K562 (cell line): ENCODE results near the gene ACBD3. TPM values are rescaled to one million over a fixed set of nuclear protein-coding genes. Genes with fewer than 3 reads are reported as not detected.

Source experiments
- BRCA1 ChIP-seq, 2 experiments: fragments of 450-650 bp in 1 of 2; sonication (generic) in 1 of 2; formaldehyde crosslinking in 1 of 2; IDR thresholded peaks; 2 replicates each; pipeline versions ENCODE4 v1.5.0 to v1.6.1; 2017 to 2020; ENCODE audit warnings: mild to moderate bottlenecking in 1 of 2, missing genetic modification reagents in 1 of 2
- CHCHD3 ChIP-seq: fragments of 250-450 bp; sonication (Bioruptor Pico); IDR thresholded peaks from 2 replicates; pipeline ENCODE4 v2.1.2; 2022; ENCODE audit warnings: mild to moderate bottlenecking
- EGR1 ChIP-seq: fragments of 450-650 bp; conservative IDR thresholded peaks from 2 replicates; pipeline ENCODE4 v1.6.1; 2017; ENCODE audit warnings: mild to moderate bottlenecking
- ELK1 ChIP-seq: sonication (generic); formaldehyde crosslinking; IDR thresholded peaks from 2 replicates; pipeline ENCODE4 v1.8.1; 2022; ENCODE audit warnings: missing genetic modification reagents
- GABPA ChIP-seq: fragments of 200-800 bp; sonication (Bioruptor generic); conservative IDR thresholded peaks from 2 replicates; pipeline ENCODE4 v1.6.1; 2016; ENCODE audit warnings: low read depth, missing genetic modification characterization, missing compliant biosample characterization
- HMGN3 ChIP-seq: IDR thresholded peaks from 2 replicates; pipeline ENCODE4 v1.6.1; 2011; ENCODE audit warnings: borderline replicate concordance, low read depth, mild to moderate bottlenecking, mixed read lengths, low read length; ENCODE audit not compliant: insufficient read length; ENCODE audit errors: extremely low read depth
- ID3 ChIP-seq, 2 experiments: fragments of 250-450 bp in 1 of 2; fragments of 450-650 bp in 1 of 2; sonication (Bioruptor Pico) in 1 of 2; IDR thresholded peaks; 2 replicates each; pipeline versions ENCODE4 v1.6.1 to v1.8.0; 2016 to 2021; ENCODE audit warnings: mild to moderate bottlenecking in 2 of 2, moderate library complexity in 2 of 2, missing compliant biosample characterization in 1 of 2, missing genetic modification characterization in 1 of 2
- KDM1A ChIP-seq, 2 experiments: fragments of 450-650 bp; IDR thresholded peaks; 2 replicates each; pipeline ENCODE4 v1.6.1; 2016; ENCODE audit warnings: mild to moderate bottlenecking in 2 of 2
- KDM2B ChIP-seq: fragments of 250-450 bp; sonication (Bioruptor Pico); IDR thresholded peaks from 2 replicates; pipeline ENCODE4 v1.8.0; 2021; ENCODE audit warnings: mild to moderate bottlenecking, moderate library complexity
- MAFG ChIP-seq: fragments of 450-650 bp; conservative IDR thresholded peaks from 2 replicates; pipeline ENCODE4 v1.6.1; 2016; ENCODE audit warnings: missing genetic modification characterization, missing compliant biosample characterization
- MCM3 ChIP-seq: fragments of 450-650 bp; IDR thresholded peaks from 2 replicates; pipeline ENCODE4 v1.6.1; 2016
- NR1H2 ChIP-seq: sonication (generic); formaldehyde crosslinking; IDR thresholded peaks from 2 replicates; pipeline ENCODE4 v1.4.0; 2020; ENCODE audit warnings: mild to moderate bottlenecking, missing genetic modification reagents
- PHF20 ChIP-seq: fragments of 450-650 bp; IDR thresholded peaks from 2 replicates; pipeline ENCODE4 v1.6.1; 2018; ENCODE audit not compliant: partially characterized antibody
- RAD21 ChIP-seq, 2 experiments: fragments of 250-450 bp in 1 of 2; fragments of 450-650 bp in 1 of 2; sonication (Bioruptor Pico) in 1 of 2; formaldehyde crosslinking in 1 of 2; IDR thresholded peaks in 1 of 2; conservative IDR thresholded peaks in 1 of 2; 2 replicates each; pipeline versions ENCODE4 v1.4.0 to v1.8.0; 2020 to 2022; ENCODE audit warnings: mild to moderate bottlenecking in 2 of 2, moderate library complexity in 1 of 2
- RBM25 ChIP-seq: fragments of 200-400 bp; formaldehyde crosslinking; IDR thresholded peaks from 2 replicates; pipeline ENCODE4 v1.6.1; 2018; ENCODE audit warnings: low read length, low read depth, moderate library complexity; ENCODE audit not compliant: severe bottlenecking
- RFX7 ChIP-seq: fragments of 250-450 bp; sonication (Bioruptor Pico); IDR thresholded peaks from 2 replicates; pipeline ENCODE4 v1.5.1; 2021; ENCODE audit warnings: mild to moderate bottlenecking
- RNF2 ChIP-seq: sonication (generic); IDR thresholded peaks from 2 replicates; pipeline ENCODE4 v1.6.1; 2016
- TEAD1 ChIP-seq, 2 experiments: fragments of 450-650 bp in 1 of 2; sonication (generic) in 1 of 2; formaldehyde crosslinking; IDR thresholded peaks; 2 replicates each; pipeline versions ENCODE4 v1.4.0 to v1.8.0; 2020 to 2022; ENCODE audit warnings: mild to moderate bottlenecking in 2 of 2, missing genetic modification reagents in 1 of 2
- ZBTB17 ChIP-seq: fragments of 450-650 bp; formaldehyde crosslinking; IDR thresholded peaks from 2 replicates; pipeline ENCODE4 v1.4.0; 2020; ENCODE audit warnings: mild to moderate bottlenecking
- ZFP91 ChIP-seq: sonication (generic); formaldehyde crosslinking; IDR thresholded peaks from 2 replicates; pipeline ENCODE4 v1.8.0; 2022; ENCODE audit warnings: mild to moderate bottlenecking, missing genetic modification reagents
- ZNF143 ChIP-seq: sonication (generic); formaldehyde crosslinking; IDR thresholded peaks from 2 replicates; pipeline ENCODE4 v1.9.0; 2022; ENCODE audit warnings: mild to moderate bottlenecking, missing genetic modification reagents
- ZNF41 ChIP-seq: fragments of 250-450 bp; sonication (Bioruptor Pico); conservative IDR thresholded peaks from 2 replicates; pipeline ENCODE4 v1.4.0; 2020; ENCODE audit warnings: mild to moderate bottlenecking
- ZNF449 ChIP-seq: fragments of 250-450 bp; sonication (Bioruptor Pico); IDR thresholded peaks from 2 replicates; pipeline ENCODE4 v1.8.0; 2022; ENCODE audit warnings: moderate library complexity, mild to moderate bottlenecking, inconsistent platforms
- polyA plus RNA-seq, 8 experiments: library from polyadenylated mRNA; depleted of rRNA in 4 of 8; stranded (reverse) in 5 of 8; unstranded in 3 of 8; fragments of >200 nt; fragmentation: Nextera tagmentation in 2 of 8; fragmentation: Illumina TruSeq in 1 of 8; extraction: Ambion mirVana in 2 of 8; extraction: Trizol in 1 of 8; gene quantifications; 2 replicates each; pipeline versions ENCODE4 v1.2.1 to v1.2.3, GENCODE V29; 2011 to 2014; ENCODE audit warnings: inconsistent platforms in 1 of 8, missing spikeins in 1 of 8
- total RNA-seq, 7 experiments: library from RNA; depleted of rRNA in 6 of 7; stranded (reverse); fragments of >200 nt in 6 of 7; fragmentation: Illumina TruSeq in 2 of 7; extraction: Trizol in 2 of 7; gene quantifications; 2 replicates each; pipeline versions ENCODE4 v1.2.1 to v1.2.3, GENCODE V29; 2011 to 2021; ENCODE audit warnings: low replicate concordance in 1 of 7

ACBD3 gene
- total and polyA plus RNA-seq, 9 of the 15 experiments (the other 6 are each of a cell fraction or from before 2014, with no cell fraction given): 11.1 to 36.7 (median 26.9) TPM

- TF ChIP-seq TEAD1 (CRISPR knock-in tag; IDR thresholded peaks at IDR 0.05) (0 out of 4 replicates have a peak, but pooled peaks of 1 of the 2 experiments have one; percentile 28), MCM3 (no peak), BRCA1 (IDR thresholded peaks at IDR 0.05) (no peak), BRCA1 (CRISPR knock-in tag; IDR thresholded peaks at IDR 0.05) (no peak), RBM25 (no peak), ZNF449 (no peak), ZFP91 (CRISPR knock-in tag) (no peak), NR1H2 (CRISPR knock-in tag) (no peak), MAFG (tag) (no peak), ZNF41 (CRISPR knock-in tag) (no peak), KDM1A (IDR thresholded peaks at IDR 0.05) (peak; percentile 77 to 82), CHCHD3 (no peak), RFX7 (CRISPR knock-in tag) (no peak), HMGN3 (no peak), ZNF143 (no peak), PHF20 (no peak), ID3 (CRISPR knock-in tag; IDR thresholded peaks at IDR 0.05) (no peak), ID3 (tag; IDR thresholded peaks at IDR 0.05) (0 out of 2 replicates have a peak, but pooled peaks have one; percentile 43), ZBTB17 (CRISPR knock-in tag) (0 out of 2 replicates have a peak, but pooled peaks have one; percentile 35), RAD21 (CRISPR knock-in tag; conservative IDR thresholded peaks at IDR 0.05 in 1 of 2, IDR thresholded peaks at IDR 0.05 in 1 of 2) (peak in 1 of 2 experiments; percentile 9; a peak in 1 of 4 replicates), GABPA (tag) (peak; percentile 55), EGR1 (peak; percentile 89), KDM2B (CRISPR knock-in tag) (no peak), RNF2 (no peak), ELK1 (CRISPR knock-in tag) (no peak)
Observed at GRCh38 chr1:226108935-226109828, 77.4 kb downstream of the ACBD3 start (continued).
